Ishikawa (cell line): Measurements from ENCODE around the gene STRN.

ENCODE experiments used
- CEBPB ChIP-seq: IDR thresholded peaks from 2 replicates; pipeline ENCODE4 v1.6.1; 2012
- CREB1 ChIP-seq: IDR thresholded peaks from 2 replicates; pipeline ENCODE4 v1.6.1; 2012; ENCODE audit warnings: low read depth
- EGR1 ChIP-seq: IDR thresholded peaks from 2 replicates; pipeline ENCODE4 v1.6.1; 2012
- EP300 ChIP-seq: IDR thresholded peaks from 2 replicates; pipeline ENCODE4 v1.6.1; 2012; ENCODE audit warnings: borderline replicate concordance
- FOXM1 ChIP-seq: IDR thresholded peaks from 2 replicates; pipeline ENCODE4 v1.6.1; 2012; ENCODE audit warnings: low read depth, borderline replicate concordance
- NFIC ChIP-seq: IDR thresholded peaks from 2 replicates; pipeline ENCODE4 v1.6.1; 2012
- RAD21 ChIP-seq: IDR thresholded peaks from 2 replicates; pipeline ENCODE4 v1.6.1; 2012; ENCODE audit warnings: low read depth
- TAF1 ChIP-seq: IDR thresholded peaks from 2 replicates; pipeline ENCODE4 v1.6.1; 2012; ENCODE audit warnings: low read depth, mild to moderate bottlenecking
- TCF12 ChIP-seq: IDR thresholded peaks from 2 replicates; pipeline ENCODE4 v1.6.1; 2012; ENCODE audit warnings: low read depth
- TEAD4 ChIP-seq: IDR thresholded peaks from 2 replicates; pipeline ENCODE4 v1.6.1; 2012
- YY1 ChIP-seq: IDR thresholded peaks from 2 replicates; pipeline ENCODE4 v1.6.1; 2012; ENCODE audit warnings: low read depth
- ZBTB7A ChIP-seq: IDR thresholded peaks from 2 replicates; pipeline ENCODE4 v1.6.1; 2012; ENCODE audit warnings: low read depth
- TF ChIP-seq, protein P1 (sequence below): IDR thresholded peaks from 2 replicates; pipeline ENCODE4 v1.6.1; 2012
- TF ChIP-seq, protein P2 (sequence below): IDR thresholded peaks from 2 replicates; pipeline ENCODE4 v1.6.1; 2012
- TF ChIP-seq, protein P3 (sequence below): IDR thresholded peaks from 2 replicates; pipeline ENCODE4 v1.6.1; 2012; ENCODE audit warnings: low read depth, mild to moderate bottlenecking

Gene STRN

DNA sequence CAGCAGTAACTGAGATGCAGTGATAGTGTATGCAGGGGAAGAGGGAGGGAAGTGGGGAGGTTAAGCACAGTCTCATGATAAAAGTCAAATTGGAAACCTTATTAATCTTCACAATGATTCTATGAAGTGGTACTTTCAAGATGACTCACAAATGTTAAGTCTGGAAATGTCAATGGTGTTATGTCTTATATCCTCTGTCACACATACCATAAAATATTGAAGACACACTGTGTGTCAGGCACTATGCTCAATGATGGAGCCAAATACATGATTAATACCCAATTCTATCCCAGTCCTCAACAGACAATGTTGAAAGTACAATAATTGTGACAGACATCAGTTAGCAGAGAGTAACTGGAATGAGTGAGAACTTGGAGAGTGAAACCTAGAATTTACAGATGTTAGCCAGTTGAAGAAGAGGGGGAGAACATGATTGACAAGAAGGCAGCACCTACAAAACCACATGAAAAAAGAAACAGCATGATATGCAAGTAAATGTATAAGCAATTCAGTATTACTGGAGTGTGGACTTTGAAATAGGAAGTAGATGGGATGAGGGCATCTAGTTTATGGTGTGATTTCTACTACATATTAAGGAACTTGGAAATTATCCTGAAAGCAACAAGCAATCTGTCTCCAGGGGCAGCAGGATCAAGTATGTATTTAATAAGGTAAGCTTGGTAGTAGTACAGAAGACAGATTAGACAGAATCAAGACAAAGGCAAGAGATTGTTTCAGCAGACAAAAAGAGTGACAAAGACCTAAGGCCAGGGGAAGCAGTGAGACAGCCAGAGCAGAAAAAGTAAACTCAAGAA, 107.6 kb downstream of the STRN start:
- TF ChIP-seq ZBTB7A (no peak), CEBPB (no peak), FOXM1 (no peak)

DNA sequence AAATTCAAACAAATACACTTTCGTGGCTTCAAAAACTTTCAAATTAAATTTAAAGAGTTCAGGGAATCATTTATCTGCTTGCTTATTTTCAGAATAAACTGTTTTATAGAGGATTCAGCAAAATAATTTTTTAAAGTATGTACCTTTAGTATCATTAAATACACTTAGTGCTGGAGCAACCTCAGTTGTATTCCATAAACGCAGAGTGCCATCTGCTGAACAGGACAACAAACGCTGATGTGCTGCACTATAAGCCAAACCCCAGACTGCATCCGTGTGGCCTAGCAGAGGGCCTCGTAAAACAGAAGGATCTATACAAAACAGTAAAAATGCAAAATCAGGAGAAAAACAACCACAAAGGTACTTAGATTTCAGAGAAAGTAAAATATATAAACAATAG, 108.6 kb downstream of the STRN start:
- no peak for TF ChIP-seq EGR1
- TF ChIP-seq, protein P1, sequence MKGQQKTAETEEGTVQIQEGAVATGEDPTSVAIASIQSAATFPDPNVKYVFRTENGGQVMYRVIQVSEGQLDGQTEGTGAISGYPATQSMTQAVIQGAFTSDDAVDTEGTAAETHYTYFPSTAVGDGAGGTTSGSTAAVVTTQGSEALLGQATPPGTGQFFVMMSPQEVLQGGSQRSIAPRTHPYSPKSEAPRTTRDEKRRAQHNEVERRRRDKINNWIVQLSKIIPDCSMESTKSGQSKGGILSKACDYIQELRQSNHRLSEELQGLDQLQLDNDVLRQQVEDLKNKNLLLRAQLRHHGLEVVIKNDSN, result no peak
- TF ChIP-seq, protein P2, sequence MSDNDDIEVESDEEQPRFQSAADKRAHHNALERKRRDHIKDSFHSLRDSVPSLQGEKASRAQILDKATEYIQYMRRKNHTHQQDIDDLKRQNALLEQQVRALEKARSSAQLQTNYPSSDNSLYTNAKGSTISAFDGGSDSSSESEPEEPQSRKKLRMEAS, result no peak
- TF ChIP-seq NFIC, result no peak
- TF ChIP-seq EP300, result no peak
- TF ChIP-seq TEAD4, result no peak
- no peak for TF ChIP-seq FOXM1
- no peak for TF ChIP-seq TAF1

DNA sequence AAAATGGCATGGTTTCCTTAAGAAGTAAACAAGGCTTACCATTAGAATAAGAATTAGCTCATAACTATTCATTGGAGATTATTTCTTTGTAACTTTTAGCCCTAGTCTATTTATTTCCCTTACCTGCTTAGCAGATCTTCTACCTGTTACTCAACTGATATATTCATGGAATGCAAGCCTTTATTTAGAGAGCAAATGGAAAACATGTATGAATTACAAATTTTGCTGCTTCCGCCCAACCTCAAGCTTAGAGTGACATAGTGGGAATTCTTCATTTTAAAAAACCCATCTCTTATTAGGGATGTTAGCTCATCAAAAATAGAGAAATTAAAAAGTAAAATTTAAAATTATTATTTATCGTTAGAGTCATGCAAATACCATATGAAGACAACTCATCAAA, 110.9 kb downstream of the STRN start:
- TF ChIP-seq YY1 (no peak), TAF1 (no peak), ZBTB7A (no peak), CREB1 (no peak), RAD21 (no peak), FOXM1 (no peak), EGR1 (no peak), NFIC (no peak), TCF12 (no peak)
- TF ChIP-seq, protein P3, sequence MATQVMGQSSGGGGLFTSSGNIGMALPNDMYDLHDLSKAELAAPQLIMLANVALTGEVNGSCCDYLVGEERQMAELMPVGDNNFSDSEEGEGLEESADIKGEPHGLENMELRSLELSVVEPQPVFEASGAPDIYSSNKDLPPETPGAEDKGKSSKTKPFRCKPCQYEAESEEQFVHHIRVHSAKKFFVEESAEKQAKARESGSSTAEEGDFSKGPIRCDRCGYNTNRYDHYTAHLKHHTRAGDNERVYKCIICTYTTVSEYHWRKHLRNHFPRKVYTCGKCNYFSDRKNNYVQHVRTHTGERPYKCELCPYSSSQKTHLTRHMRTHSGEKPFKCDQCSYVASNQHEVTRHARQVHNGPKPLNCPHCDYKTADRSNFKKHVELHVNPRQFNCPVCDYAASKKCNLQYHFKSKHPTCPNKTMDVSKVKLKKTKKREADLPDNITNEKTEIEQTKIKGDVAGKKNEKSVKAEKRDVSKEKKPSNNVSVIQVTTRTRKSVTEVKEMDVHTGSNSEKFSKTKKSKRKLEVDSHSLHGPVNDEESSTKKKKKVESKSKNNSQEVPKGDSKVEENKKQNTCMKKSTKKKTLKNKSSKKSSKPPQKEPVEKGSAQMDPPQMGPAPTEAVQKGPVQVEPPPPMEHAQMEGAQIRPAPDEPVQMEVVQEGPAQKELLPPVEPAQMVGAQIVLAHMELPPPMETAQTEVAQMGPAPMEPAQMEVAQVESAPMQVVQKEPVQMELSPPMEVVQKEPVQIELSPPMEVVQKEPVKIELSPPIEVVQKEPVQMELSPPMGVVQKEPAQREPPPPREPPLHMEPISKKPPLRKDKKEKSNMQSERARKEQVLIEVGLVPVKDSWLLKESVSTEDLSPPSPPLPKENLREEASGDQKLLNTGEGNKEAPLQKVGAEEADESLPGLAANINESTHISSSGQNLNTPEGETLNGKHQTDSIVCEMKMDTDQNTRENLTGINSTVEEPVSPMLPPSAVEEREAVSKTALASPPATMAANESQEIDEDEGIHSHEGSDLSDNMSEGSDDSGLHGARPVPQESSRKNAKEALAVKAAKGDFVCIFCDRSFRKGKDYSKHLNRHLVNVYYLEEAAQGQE, result no peak

DNA sequence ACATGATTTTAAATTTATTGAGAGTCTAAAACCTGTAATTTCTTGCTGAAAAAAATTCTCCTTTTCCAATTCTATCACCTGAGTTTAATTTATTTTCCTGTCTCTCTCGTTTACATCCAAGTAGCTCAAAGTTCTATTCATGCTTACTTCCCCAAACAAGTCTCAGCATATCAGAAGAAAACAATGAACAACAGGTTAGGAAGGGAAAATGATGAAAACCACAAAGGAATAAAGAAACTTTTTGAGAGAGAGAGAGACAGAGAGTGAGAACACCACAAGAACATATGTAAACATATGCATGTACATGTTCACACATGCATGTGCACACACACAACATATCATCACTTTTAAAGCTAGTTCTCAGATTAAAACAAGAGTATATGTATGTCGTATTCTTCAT, 112.1 kb downstream of the STRN start:
- TF ChIP-seq EGR1 (no peak), NFIC (no peak), TEAD4 (no peak), EP300 (no peak), TAF1 (no peak), TCF12 (no peak)
- TF ChIP-seq, protein P3, result no peak

DNA sequence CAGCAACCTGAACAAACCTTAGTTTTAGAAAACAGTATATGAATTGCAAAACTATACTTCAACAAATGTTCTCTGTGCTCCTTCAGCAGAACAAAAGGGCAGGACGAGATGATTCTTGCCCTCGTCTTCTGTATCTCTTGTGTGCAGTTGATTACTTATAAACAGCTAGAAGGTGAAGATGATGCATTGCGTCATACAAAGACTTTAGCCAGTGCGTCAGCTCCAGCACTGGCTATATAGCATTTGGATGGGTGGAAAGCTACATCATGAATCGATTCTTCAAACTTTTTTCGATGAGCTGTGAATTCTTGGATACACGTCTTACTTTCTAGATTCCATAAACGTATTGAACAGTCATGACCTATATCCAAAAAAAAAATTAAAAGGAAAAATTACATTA, 117.1 kb downstream of the STRN start:
- no peak for TF ChIP-seq YY1
- TF ChIP-seq, protein P3, result no peak
- no peak for TF ChIP-seq CREB1
- no peak for TF ChIP-seq EP300
- no peak for TF ChIP-seq TEAD4
- TF ChIP-seq NFIC, result no peak

DNA sequence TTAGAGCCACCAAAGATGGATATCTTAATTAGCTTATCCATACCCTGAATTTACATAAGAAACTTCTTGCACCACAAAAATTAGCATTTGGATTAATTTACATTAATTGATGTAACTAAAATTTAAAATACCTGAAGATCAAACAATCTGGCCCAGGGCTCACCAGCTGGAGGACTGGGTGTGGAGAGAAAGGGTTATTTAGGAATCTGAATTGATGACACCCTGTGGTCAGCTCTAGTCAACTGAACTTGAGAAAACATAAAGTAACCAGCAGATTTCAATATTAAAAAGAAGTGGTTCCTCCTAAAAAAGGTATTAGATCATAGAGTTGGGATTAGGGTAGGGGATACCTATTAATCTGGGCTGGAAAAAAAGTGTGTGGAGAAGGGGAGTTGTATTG, 122.5 kb downstream of the STRN start:
- TF ChIP-seq FOXM1 (no peak), TEAD4 (no peak), YY1 (no peak), NFIC (no peak)
